Measurements from ENCODE around the gene PTPRN2.

Gene PTPRN2

DNA sequence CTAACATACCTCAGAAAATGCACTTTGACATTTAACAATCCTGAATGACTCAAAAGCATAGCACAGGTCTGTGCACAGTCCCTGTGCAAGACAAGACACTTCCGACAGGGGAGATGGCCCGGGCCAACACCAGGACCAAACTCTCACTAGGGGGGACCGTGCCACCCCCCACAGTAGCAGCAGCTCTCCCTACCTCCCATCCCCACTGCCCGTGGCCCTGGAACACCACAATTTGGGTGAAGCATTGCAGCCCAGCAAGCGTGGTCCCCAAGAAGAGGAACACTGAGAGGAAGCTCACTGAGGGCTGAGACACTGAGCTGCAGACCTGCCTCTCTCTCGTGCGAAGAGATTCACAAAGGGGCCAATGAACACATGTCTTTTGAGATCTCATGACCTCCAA lies 26.0 kb downstream of the PTPRN2 start:
- TF ChIP-seq, protein P1, sequence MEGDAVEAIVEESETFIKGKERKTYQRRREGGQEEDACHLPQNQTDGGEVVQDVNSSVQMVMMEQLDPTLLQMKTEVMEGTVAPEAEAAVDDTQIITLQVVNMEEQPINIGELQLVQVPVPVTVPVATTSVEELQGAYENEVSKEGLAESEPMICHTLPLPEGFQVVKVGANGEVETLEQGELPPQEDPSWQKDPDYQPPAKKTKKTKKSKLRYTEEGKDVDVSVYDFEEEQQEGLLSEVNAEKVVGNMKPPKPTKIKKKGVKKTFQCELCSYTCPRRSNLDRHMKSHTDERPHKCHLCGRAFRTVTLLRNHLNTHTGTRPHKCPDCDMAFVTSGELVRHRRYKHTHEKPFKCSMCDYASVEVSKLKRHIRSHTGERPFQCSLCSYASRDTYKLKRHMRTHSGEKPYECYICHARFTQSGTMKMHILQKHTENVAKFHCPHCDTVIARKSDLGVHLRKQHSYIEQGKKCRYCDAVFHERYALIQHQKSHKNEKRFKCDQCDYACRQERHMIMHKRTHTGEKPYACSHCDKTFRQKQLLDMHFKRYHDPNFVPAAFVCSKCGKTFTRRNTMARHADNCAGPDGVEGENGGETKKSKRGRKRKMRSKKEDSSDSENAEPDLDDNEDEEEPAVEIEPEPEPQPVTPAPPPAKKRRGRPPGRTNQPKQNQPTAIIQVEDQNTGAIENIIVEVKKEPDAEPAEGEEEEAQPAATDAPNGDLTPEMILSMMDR (conservative IDR thresholded peaks at IDR 0.05; ENCODE audit: low read length), result no peak
- no peak overlapping the region for H3K4me3 ChIP-seq (ENCODE audit: low read length)
- no peak for DNase-seq (ENCODE audit: low read depth)

DNA sequence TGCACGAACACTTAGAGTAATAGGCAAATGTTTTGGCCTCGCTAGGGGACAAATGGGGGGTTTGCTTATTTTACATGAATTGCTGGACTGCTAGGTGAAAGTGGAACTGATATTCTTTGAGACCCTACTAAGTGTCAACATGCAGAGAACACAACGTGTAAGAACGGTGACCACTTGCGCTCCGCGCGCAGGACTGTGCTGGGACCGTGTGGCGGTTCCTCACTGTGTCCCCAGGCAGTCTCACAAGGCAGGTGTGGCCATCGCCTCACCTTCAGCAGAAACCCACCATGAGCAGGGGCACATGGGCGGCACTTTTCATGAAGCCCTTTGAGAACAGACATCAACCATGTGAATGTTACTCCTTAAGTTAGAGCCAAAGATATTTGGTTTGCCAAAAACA lies 27.2 kb downstream of the PTPRN2 start:
- DNase-seq (ENCODE audit: low read depth), result no peak
- TF ChIP-seq, protein P1 (conservative IDR thresholded peaks at IDR 0.05; ENCODE audit: low read length), result no peak
- no peak overlapping the region for H3K4me3 ChIP-seq (ENCODE audit: low read length)

DNA sequence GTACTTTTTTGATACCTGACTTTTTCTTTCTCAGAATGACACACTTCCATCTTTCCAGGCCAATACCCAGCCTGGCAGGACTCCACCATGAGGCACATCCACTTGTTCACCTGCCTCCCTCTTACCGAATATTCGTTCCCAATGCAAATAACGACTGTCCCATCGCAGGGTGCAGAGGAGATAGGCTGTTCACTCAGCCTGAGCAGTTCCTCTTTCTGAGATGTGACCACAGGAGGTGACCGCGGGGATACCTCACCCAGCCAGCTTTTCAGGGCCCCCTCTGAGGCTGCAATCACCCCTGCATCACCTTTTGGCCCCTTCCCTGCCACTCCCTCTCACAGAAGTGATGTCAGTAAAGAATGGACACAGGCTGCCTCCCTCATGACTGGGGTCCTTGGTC lies 28.3 kb downstream of the PTPRN2 start:
- no peak for DNase-seq (ENCODE audit: low read depth)
- TF ChIP-seq, protein P1 (conservative IDR thresholded peaks at IDR 0.05; ENCODE audit: low read length), result no peak
- no peak overlapping the region for H3K4me3 ChIP-seq (ENCODE audit: low read length)

- TF ChIP-seq, protein P1 (conservative IDR thresholded peaks at IDR 0.05; ENCODE audit: low read length), result no peak
- H3K4me3 ChIP-seq (ENCODE audit: low read length), result no peak overlapping the region
- no peak for DNase-seq (ENCODE audit: low read depth)
Measured at GRCh38 chr7:158558816-158559215, 28.8 kb downstream of the PTPRN2 start.

- TF ChIP-seq, protein P1 (conservative IDR thresholded peaks at IDR 0.05; ENCODE audit: low read length), result no peak
- no peak for DNase-seq (ENCODE audit: low read depth)
- H3K4me3 ChIP-seq (ENCODE audit: low read length), result no peak overlapping the region
Measured at GRCh38 chr7:158557441-158557755, 30.2 kb downstream of the PTPRN2 start.

DNA sequence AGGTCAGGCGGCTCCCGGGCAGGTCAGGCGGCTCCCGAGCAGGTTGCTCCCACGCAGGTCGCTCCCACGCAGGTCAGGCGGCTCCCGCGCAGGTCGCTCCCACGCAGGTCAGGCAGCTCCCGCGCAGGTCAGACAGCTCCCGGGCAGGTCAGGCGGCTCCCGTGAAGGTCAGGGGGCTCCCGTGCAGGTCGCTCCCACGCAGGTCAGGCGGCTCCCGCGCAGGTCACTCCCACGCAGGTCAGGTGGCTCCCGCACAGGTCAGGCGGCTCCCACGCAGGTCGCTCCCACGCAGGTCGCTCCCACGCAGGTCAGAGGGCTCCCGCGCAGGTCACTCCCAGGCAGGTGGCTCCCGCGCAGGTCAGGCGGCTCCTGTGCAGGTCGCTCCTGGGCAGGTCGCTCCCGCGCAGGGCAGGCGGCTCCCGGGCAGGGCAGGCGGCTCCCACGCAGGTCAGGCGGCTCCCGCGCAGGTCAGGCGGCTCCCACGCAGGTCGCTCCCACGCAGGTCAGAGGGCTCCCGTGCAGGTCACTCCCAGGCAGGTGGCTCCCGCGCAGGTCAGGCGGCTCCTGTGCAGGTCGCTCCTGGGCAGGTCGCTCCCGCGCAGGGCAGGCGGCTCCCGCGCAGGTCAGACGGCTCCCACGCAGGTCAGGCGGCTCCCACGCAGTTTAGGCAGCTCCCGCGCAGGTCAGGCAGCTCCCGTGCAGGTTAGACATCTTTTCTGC lies 30.7 kb downstream of the PTPRN2 start:
- TF ChIP-seq, protein P1 (conservative IDR thresholded peaks at IDR 0.05; ENCODE audit: low read length), result no peak
- H3K4me3 ChIP-seq (ENCODE audit: low read length), result no peak overlapping the region
- DNase-seq (ENCODE audit: low read depth), result no peak

- no peak overlapping the region for H3K4me3 ChIP-seq (ENCODE audit: low read length)
- no peak for DNase-seq (ENCODE audit: low read depth)
- TF ChIP-seq, protein P1 (conservative IDR thresholded peaks at IDR 0.05; ENCODE audit: low read length), result no peak
Measured at GRCh38 chr7:158555034-158555520, 32.5 kb downstream of the PTPRN2 start.

Data from AG10803 (cell line).